DMS 273 (cell line): Measurements from ENCODE around the gene PRSS21.

Experiments
- DNase-seq: peaks from one replicate; lab custom pipeline; 2025; ENCODE audit not compliant: unreplicated experiment; lab: John Stamatoyannopoulos, UW

PRSS21 gene

GRCh38 chr16:2841606-2842339, 24.7 kb downstream of the PRSS21 start:
- DNase-seq, result no peak

GRCh38 chr16:2842340-2843000, 25.4 kb downstream of the PRSS21 start:
- no peak for DNase-seq

- DNase-seq, result no peak
Measured at GRCh38 chr16:2843526-2843925, 26.5 kb downstream of the PRSS21 start.

- DNase-seq, result no peak
Measured at GRCh38 chr16:2845116-2845515, 28.1 kb downstream of the PRSS21 start.

GRCh38 chr16:2846511-2847310, 29.7 kb downstream of the PRSS21 start:
- no peak for DNase-seq

GRCh38 chr16:2848933-2849725, 32.1 kb downstream of the PRSS21 start:
- no peak for DNase-seq

GRCh38 chr16:2852003-2852730, 35.1 kb downstream of the PRSS21 start:
- DNase-seq, result no peak

GRCh38 chr16:2852731-2853507, 35.9 kb downstream of the PRSS21 start:
- no peak for DNase-seq

- DNase-seq, result no peak
Measured at GRCh38 chr16:2853531-2854073, 36.6 kb downstream of the PRSS21 start.

GRCh38 chr16:2854700-2855309, 37.8 kb downstream of the PRSS21 start:
- peak; percentile 60 for DNase-seq

GRCh38 chr16:2855536-2855935, 38.5 kb downstream of the PRSS21 start:
- no peak for DNase-seq

- DNase-seq, result peak; percentile 37
Measured at GRCh38 chr16:2856061-2856670, 39.1 kb downstream of the PRSS21 start.

GRCh38 chr16:2856686-2857450, 39.8 kb downstream of the PRSS21 start:
- DNase-seq, result no peak

GRCh38 chr16:2857451-2858244, 40.6 kb downstream of the PRSS21 start, which contains the start of gene PRSS22:
PRSS22 (minus strand) TSS chr16:2858170; CDS start chr16:2858104, 66 bp downstream.
- peak; percentile 64 for DNase-seq

- peak; percentile 46 for DNase-seq
Measured at GRCh38 chr16:2858245-2859025, 41.4 kb downstream of the PRSS21 start.

- DNase-seq, result no peak
Measured at GRCh38 chr16:2859686-2860265, 42.7 kb downstream of the PRSS21 start.
